HG02885 (cell line): ENCODE results near the gene RNF212.
"Not testable (repeated sequence)": the region's sequence is repeated elsewhere in the genome, so short reads cannot be mapped to it uniquely, and the experiment has no call there.

Experiments
- ATAC-seq: cut with Tn5 transposase; IDR thresholded peaks from one replicate; pipeline ENCODE4 v1.9.1; 2021; ENCODE audit warnings: mild to moderate bottlenecking; ENCODE audit not compliant: unreplicated experiment, poor library complexity

The RNF212 gene

GRCh38 chr4:1075225-1075624 lies 38.1 kb downstream of the RNF212 start:
- no peak for ATAC-seq

- ATAC-seq: no peak
Observed at GRCh38 chr4:1074077-1074476, 39.3 kb downstream of the RNF212 start.

DNA sequence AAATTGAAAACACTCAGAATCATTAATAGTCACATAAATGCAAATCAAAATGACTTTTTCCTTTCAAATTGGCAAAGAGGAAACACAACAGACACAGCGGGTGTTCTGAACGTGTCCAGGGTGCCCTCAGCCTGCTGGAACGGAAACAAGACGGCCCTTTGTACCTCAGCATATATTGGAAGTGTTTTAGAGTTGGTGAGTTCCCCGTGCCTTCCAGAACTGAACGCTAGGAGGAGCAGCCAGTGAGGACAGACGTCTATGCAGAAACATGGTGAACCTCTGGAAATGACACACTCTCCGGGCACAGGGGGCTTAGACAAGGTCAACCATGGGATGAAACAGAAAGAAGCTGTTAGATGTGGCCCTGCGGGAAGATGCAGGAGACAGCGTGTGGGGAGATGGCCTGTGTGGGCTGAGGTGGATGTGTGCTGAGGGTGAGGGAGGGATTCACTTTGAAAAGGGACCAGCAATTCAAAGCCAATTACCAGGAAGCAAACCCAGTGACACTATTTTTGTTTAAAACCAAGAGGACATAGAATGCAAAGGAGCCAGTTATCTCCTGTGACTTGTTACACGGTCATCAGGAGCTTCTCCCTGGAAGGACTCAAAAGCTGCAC lies 40.4 kb downstream of the RNF212 start:
- ATAC-seq: peak; percentile 41

DNA sequence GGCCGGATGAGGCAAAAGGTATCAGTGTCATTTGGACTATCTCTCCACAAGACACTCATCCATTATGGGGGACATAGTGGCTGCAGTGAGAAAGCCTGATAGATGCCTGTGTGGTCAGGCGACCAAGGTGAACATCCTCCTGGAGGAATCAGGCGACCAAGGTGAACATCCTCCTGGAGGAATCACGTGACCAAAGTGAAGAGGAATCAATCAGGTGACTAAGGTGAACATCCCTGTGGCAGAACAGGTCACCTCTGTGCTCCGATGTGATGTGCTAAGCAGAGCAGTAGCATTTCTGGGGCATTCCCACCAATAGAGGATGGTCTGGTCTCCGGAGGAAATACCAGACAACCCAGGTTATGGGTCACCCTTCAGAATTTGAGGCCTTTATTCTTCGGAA lies 44.0 kb downstream of the RNF212 start:
- ATAC-seq: no peak

GRCh38 chr4:1065732-1066131 lies 47.6 kb downstream of the RNF212 start:
- ATAC-seq: no peak

DNA sequence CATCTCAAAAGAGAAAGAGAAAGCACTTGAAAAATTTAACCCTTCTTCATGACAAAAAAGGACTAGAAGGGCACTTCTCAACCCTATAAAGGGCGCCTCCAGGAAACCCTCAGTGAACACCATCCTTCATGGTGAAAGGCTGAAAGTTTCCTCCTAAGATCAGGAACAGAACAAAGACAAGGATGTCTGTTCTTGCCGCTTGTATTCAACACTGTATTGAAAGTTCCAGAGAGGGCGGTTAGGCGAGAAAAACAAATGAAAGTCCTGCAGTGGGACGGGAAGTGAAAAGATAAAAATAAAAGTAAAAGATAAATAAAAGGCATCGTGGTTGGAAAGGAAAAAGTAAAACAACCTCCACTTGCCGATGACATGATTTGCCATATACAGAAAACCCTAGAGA lies 50.9 kb downstream of the RNF212 start:
- ATAC-seq: no peak

DNA sequence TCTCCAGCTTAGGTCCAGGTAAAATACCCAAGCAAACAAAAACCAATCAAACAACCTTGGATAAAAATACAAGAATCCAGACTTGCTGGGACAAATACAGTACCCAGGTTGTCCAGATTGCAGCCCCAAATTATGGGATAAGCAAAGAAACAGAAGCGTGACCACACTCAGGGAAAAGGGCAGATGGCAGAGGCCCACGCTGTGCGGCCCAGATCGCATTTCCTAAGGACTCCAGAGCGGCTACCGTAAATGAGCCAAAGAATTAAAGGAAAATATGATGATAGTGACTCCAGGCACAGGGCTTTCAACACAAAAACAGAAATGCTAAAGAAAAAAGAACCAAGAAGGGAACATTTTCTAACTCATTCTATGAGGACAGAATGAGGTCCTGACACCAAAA lies 51.6 kb downstream of the RNF212 start:
- ATAC-seq: no peak

DNA sequence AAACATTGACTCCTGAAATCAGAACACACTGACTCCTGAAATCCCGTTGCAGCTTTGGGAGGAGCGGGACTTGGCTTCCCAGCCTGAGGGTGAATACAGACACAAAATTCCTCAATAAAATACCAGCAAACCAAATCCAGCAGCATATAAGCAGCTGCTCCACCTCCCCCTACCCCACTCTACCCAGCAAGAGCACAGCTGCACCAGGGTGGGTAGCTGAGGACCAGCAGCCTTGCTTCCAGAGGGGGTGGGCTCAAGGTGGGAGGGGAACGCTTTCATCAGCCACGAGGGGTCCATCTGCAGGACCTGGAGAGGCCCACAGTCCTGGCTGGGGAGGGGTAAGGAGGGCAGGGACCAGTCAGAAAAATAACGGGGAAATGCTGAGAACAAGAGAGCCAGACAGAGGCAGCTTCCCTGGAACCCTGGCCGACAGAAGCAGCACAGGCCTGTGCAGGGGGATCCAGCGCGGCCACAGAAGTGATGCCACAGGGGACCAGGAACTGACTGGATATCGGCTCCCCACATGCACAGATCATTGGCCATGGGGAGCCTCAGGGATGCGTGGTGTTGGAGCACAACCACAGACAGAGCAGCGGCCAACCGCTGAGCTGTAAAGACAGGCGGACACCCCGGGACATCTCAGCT lies 52.2 kb downstream of the RNF212 start:
- no peak for ATAC-seq

- no peak for ATAC-seq
Observed at GRCh38 chr4:1060621-1061020, 52.7 kb downstream of the RNF212 start.

DNA sequence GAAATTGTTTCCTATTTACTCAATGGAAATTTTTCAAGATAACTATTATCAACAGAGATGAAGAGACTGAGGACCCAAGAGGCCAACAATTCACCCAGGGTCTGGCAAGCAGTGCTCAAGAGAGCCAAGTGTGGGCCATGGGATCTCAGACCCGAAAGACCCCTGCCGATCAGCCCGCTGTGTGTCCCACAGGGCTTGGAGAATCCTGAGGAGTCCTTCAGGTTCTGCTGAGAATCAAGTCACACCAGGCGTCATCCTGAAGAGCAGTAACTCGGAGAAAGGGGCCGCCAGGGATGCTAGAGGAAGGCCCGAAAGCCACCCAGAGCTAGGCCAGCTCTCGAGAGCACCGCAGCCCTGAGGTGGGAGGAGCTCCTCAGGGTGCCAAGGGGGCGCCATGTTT lies 53.2 kb downstream of the RNF212 start:
- ATAC-seq: no peak

GRCh38 chr4:1058997-1059665 lies 54.2 kb downstream of the RNF212 start:
- no peak for ATAC-seq

DNA sequence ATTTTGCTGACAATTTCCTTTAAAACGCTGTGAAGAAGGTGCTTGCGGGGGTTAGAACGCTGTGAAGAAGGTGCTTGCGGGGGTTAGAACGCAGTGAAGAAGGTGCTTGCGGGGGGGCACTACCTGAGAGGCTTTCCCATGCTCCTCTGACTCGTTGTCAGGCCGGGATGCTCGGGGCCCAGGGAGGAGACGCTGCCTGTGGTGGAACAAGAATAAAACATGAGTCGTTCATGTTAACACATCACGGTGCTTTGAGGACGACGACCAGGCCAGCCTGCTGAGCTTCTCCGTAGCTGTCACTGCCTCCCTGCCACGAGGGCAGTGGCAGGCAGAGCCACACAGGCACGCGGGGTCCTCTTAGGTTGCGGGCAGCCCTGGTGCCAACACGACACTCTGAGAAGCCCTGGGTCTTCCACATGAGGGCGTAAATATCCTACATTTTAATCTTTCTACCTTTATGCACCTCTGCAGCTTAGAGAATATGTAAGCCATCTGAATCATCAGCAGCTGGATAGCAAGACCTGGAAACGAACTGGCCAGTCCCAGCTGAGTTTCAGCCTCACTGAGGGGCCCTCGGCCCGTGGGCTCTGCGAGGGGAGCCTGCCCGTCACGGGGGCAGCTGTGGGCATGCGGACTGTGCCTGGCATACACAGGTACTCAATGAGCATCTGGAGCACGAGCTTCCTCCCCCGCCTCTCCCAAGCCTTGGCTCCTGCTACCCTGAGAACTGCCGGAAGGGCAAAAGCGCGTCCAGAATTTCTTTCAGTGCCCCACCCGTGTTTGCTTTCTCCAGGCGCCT lies 55.0 kb downstream of the RNF212 start:
- ATAC-seq: no peak

- no peak for ATAC-seq
Observed at GRCh38 chr4:1057403-1057745, 56.0 kb downstream of the RNF212 start.

- ATAC-seq: no peak
Observed at GRCh38 chr4:1056671-1057402, 56.5 kb downstream of the RNF212 start.

GRCh38 chr4:1055721-1056590 lies 57.4 kb downstream of the RNF212 start:
- ATAC-seq: peak; percentile 81

DNA sequence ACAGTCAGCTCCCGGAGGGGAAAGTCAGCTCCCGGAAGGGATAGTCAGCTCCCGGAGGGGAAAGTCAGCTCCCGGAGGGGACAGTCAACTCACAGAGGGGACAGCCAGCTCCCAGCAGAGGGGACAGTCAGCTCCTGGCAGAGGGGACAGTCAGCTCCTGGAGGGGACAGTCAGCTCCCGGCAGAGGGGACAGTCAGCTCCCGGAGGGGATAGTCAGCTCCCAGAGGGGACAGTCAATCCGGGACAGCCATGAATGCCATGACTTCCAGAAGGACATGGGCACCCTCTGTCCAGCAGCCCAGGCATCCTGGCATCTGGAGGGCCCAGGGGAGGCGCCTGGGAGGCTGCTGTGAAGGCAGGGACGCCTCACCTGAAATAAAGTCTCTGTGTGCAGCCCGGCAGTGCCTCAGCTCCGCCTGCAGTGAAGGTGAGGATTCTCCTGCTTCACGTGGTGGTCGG lies 58.1 kb downstream of the RNF212 start:
- ATAC-seq: not testable (repeated sequence)

- not testable (repeated sequence) for ATAC-seq
Observed at GRCh38 chr4:1054696-1055242, 58.6 kb downstream of the RNF212 start.

DNA sequence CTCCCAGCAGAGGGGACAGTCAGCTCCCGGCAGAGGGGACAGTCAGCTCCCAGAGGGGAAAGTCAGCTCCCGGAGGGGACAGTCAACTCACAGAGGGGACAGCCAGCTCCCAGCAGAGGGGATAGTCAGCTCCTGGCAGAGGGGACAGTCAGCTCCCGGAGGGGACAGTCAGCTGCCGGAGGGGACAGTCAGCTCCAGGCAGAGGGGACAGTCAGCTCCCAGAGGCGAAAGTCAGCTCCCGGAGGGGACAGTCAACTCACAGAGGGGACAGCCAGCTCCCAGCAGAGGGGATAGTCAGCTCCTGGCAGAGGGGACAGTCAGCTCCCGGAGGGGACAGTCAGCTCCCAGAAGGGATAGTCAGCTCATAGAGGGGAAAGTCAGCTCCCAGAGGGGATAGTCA lies 59.5 kb downstream of the RNF212 start:
- not testable (repeated sequence) for ATAC-seq

- no peak for ATAC-seq
Observed at GRCh38 chr4:1053080-1053661, 60.2 kb downstream of the RNF212 start.
